Mesenchymal stem cell (in vitro differentiated cells and primary cell): ENCODE measurements around the gene RTN4.
A peak's percentile ranks its signal among the peaks of the same experiment; 100 is the strongest.

ENCODE experiments used
- DNase-seq: peaks from one replicate; pipeline ENCODE4 v3.0.0-alpha.2; 2013
- H2AFZ ChIP-seq: one replicate; pipeline ENCODE4 v1.6.1; 2013; ENCODE audit warnings: low read depth, mild to moderate bottlenecking, control low read depth, inconsistent platforms, low read length, moderate library complexity
- H2AK5ac ChIP-seq: 2 replicates; pipeline ENCODE4 v1.6.1; 2013; ENCODE audit warnings: low read length, moderate library complexity, mild to moderate bottlenecking, inconsistent platforms; ENCODE audit not compliant: severe bottlenecking
- H2BK120ac ChIP-seq: one replicate; pipeline ENCODE4 v1.6.1; 2013; ENCODE audit warnings: low read depth, mild to moderate bottlenecking, inconsistent platforms, low read length, moderate library complexity
- H2BK12ac ChIP-seq, 2 experiments: one replicate each; pipeline ENCODE4 v1.6.1; 2013; ENCODE audit warnings: inconsistent platforms in 2 of 2, low read length in 2 of 2, mild to moderate bottlenecking in 2 of 2, moderate library complexity in 2 of 2, control low read depth in 1 of 2
- H2BK15ac ChIP-seq: one replicate; pipeline ENCODE4 v1.6.1; 2013; ENCODE audit warnings: mild to moderate bottlenecking, low read depth, inconsistent platforms; ENCODE audit not compliant: poor library complexity, severe bottlenecking
- H2BK5ac ChIP-seq: 2 replicates; pipeline ENCODE4 v1.6.1; 2013; ENCODE audit warnings: low read depth, mild to moderate bottlenecking, low read length, control low read depth, inconsistent platforms; ENCODE audit not compliant: poor library complexity, severe bottlenecking
- H3K14ac ChIP-seq, 2 experiments: one replicate each; pipeline ENCODE4 v1.6.1; 2013; ENCODE audit warnings: inconsistent platforms in 2 of 2, low read length in 2 of 2, control low read depth in 1 of 2, mild to moderate bottlenecking in 1 of 2, moderate library complexity in 1 of 2
- H3K18ac ChIP-seq, 2 experiments: one replicate each; pipeline ENCODE4 v1.6.1; 2013; ENCODE audit warnings: inconsistent platforms in 2 of 2, low read length in 2 of 2, control low read depth in 1 of 2, low read depth in 1 of 2, mild to moderate bottlenecking in 1 of 2
- H3K23ac ChIP-seq, 2 experiments: one replicate each; pipeline ENCODE4 v1.6.1; 2013; ENCODE audit warnings: inconsistent platforms in 2 of 2, low read length in 2 of 2, mild to moderate bottlenecking in 2 of 2, moderate library complexity in 2 of 2, control low read depth in 1 of 2
- H3K27ac ChIP-seq: 2 replicates; pipeline ENCODE4 v1.5.1; 2013; ENCODE audit warnings: mild to moderate bottlenecking, moderate library complexity, low read length, control low read depth, inconsistent platforms; ENCODE audit not compliant: poor library complexity, severe bottlenecking
- H3K27me3 ChIP-seq, 2 experiments: 2 replicates each; pipeline versions ENCODE4 v1.6.1 to v1.7.0; 2013; ENCODE audit warnings: low read length in 2 of 2, mild to moderate bottlenecking in 2 of 2, moderate library complexity in 2 of 2, control low read depth in 1 of 2, inconsistent platforms in 1 of 2; ENCODE audit not compliant: control insufficient read depth in 1 of 2, insufficient read depth in 1 of 2
- H3K36me3 ChIP-seq, 2 experiments: 2 replicates each; pipeline versions ENCODE4 v1.6.1 to v1.7.0; 2013; ENCODE audit warnings: low read length in 2 of 2, control low read depth in 1 of 2, inconsistent platforms in 1 of 2, low read depth in 1 of 2, mild to moderate bottlenecking in 1 of 2; ENCODE audit not compliant: insufficient read depth in 2 of 2, control insufficient read depth in 1 of 2
- H3K4ac ChIP-seq, 2 experiments: one replicate each; pipeline ENCODE4 v1.6.1; 2013; ENCODE audit warnings: inconsistent platforms in 2 of 2, low read length in 2 of 2, mild to moderate bottlenecking in 2 of 2, moderate library complexity in 2 of 2, control low read depth in 1 of 2, low read depth in 1 of 2
- H3K4me1 ChIP-seq: 2 replicates; pipeline ENCODE4 v1.6.1; 2013; ENCODE audit warnings: low read depth, low read length, control low read depth; ENCODE audit not compliant: control insufficient read depth, insufficient read depth
- H3K4me2 ChIP-seq: 2 replicates; pipeline ENCODE4 v1.6.1; 2013; ENCODE audit warnings: low read length, mild to moderate bottlenecking, inconsistent platforms; ENCODE audit not compliant: poor library complexity, severe bottlenecking
- H3K4me3 ChIP-seq, 2 experiments: 2 replicates each; pipeline versions ENCODE4 v1.5.1 to v1.7.0; 2013; ENCODE audit warnings: low read length in 2 of 2, mild to moderate bottlenecking in 2 of 2, control low read depth in 1 of 2, low read depth in 1 of 2; ENCODE audit not compliant: insufficient read depth in 1 of 2
- H3K79me1 ChIP-seq: replicated peaks from 2 replicates; pipeline ENCODE4 v1.6.1; 2013; ENCODE audit warnings: mild to moderate bottlenecking, control low read depth, low read length, inconsistent platforms; ENCODE audit not compliant: poor library complexity, severe bottlenecking
- H3K9ac ChIP-seq: 2 replicates; pipeline ENCODE4 v1.7.0; 2013; ENCODE audit warnings: mild to moderate bottlenecking, low read length, moderate library complexity
- H3K9me3 ChIP-seq: 2 replicates; pipeline ENCODE4 v1.7.0; 2013; ENCODE audit warnings: mild to moderate bottlenecking, low read length; ENCODE audit not compliant: control insufficient read depth
- H4K8ac ChIP-seq: one replicate; pipeline ENCODE4 v1.6.1; 2013; ENCODE audit warnings: inconsistent platforms, mild to moderate bottlenecking, low read length, moderate library complexity
- H4K91ac ChIP-seq: one replicate; pipeline ENCODE4 v1.6.1; 2013; ENCODE audit warnings: mild to moderate bottlenecking, low read length, inconsistent platforms
- WGBS: methylation state at CpG from one replicate; pipeline ENCODE4 v1.1.7; 2013; ENCODE audit warnings: mixed read lengths; 5-methylcytosine and 5-hydroxymethylcytosine counted together

Gene RTN4

GRCh38 chr2:55073000-55073983, 23.0 kb upstream of the RTN4 start:
- DNase-seq = no peak
- no peaks in the 10 kb centered on the region for H3K27me3 ChIP-seq
- H2BK15ac ChIP-seq = no peak overlapping the region
- no peak overlapping the region for H3K27ac ChIP-seq
- H2BK12ac ChIP-seq = peak overlapping the region in 1 of 2 experiments; percentile 45
- no peak overlapping the region for H3K4me2 ChIP-seq
- no peaks in the 10 kb centered on the region for H3K79me1 ChIP-seq
- H3K14ac ChIP-seq = no peak overlapping the region
- H3K18ac ChIP-seq = no peak overlapping the region
- no peak overlapping the region for H4K8ac ChIP-seq
- H4K91ac ChIP-seq = no peak overlapping the region
- no peak overlapping the region for H3K4ac ChIP-seq
- no peak overlapping the region for H3K9ac ChIP-seq
- H2AFZ ChIP-seq = no peak overlapping the region
- no peak overlapping the region for H2BK5ac ChIP-seq
- no peaks in the 10 kb centered on the region for H3K36me3 ChIP-seq
- WGBS = 96% methylated on average over 6 of the region's 6 CpGs
- H3K23ac ChIP-seq = no peak overlapping the region
- no peaks in the 10 kb centered on the region for H3K9me3 ChIP-seq
- no peak overlapping the region for H2BK120ac ChIP-seq
- H3K4me1 ChIP-seq = no peaks in the 10 kb centered on the region
- H3K4me3 ChIP-seq = no peak overlapping the region
- H2AK5ac ChIP-seq = no peak overlapping the region

GRCh38 chr2:55063713-55064323, 13.6 kb upstream of the RTN4 start:
- Histone ChIP-seq H3K4me2 (no peak overlapping the region), H4K8ac (no peak overlapping the region), H2AFZ (no peak overlapping the region), H3K36me3 (no peaks in the 10 kb centered on the region), H2BK15ac (no peak overlapping the region), H2BK5ac (no peak overlapping the region), H2BK12ac (no peak overlapping the region), H3K14ac (no peak overlapping the region), H2BK120ac (no peak overlapping the region), H3K4me1 (no peaks in the 10 kb centered on the region), H3K18ac (no peak overlapping the region), H3K4me3 (no peak overlapping the region), H3K9me3 (no peaks in the 10 kb centered on the region), H4K91ac (no peak overlapping the region), H2AK5ac (no peak overlapping the region), H3K79me1 (no peaks in the 10 kb centered on the region), H3K4ac (no peak overlapping the region), H3K27me3 (no peaks in the 10 kb centered on the region), H3K9ac (no peak overlapping the region), H3K27ac (no peak overlapping the region), H3K23ac (no peak overlapping the region)
- DNase-seq = no peak
- 95% methylated on average over 6 of the region's 6 CpGs for WGBS

GRCh38 chr2:55063226-55063625, 13.0 kb upstream of the RTN4 start:
- DNase-seq = no peak
- no peak overlapping the region for H2BK15ac ChIP-seq
- H3K27me3 ChIP-seq = no peaks in the 10 kb centered on the region
- no peak overlapping the region for H3K27ac ChIP-seq
- H2BK120ac ChIP-seq = no peak overlapping the region
- H3K4me3 ChIP-seq = no peak overlapping the region
- no peak overlapping the region for H3K4ac ChIP-seq
- H2AFZ ChIP-seq = no peak overlapping the region
- no peak overlapping the region for H3K9ac ChIP-seq
- no peak overlapping the region for H3K23ac ChIP-seq
- no peaks in the 10 kb centered on the region for H3K79me1 ChIP-seq
- H3K18ac ChIP-seq = no peak overlapping the region
- no peak overlapping the region for H3K4me2 ChIP-seq
- no peak overlapping the region for H4K8ac ChIP-seq
- H2AK5ac ChIP-seq = no peak overlapping the region
- no peak overlapping the region for H3K14ac ChIP-seq
- WGBS = 90% methylated on average over 6 of the region's 6 CpGs
- H3K36me3 ChIP-seq = no peaks in the 10 kb centered on the region
- H3K4me1 ChIP-seq = no peaks in the 10 kb centered on the region
- H2BK12ac ChIP-seq = no peak overlapping the region
- H2BK5ac ChIP-seq = no peak overlapping the region
- no peak overlapping the region for H4K91ac ChIP-seq
- H3K9me3 ChIP-seq = no peaks in the 10 kb centered on the region

GRCh38 chr2:55062754-55063153, 12.5 kb upstream of the RTN4 start:
- Histone ChIP-seq H3K27ac (no peak overlapping the region), H3K4me1 (no peaks in the 10 kb centered on the region), H2BK120ac (no peak overlapping the region), H4K91ac (no peak overlapping the region), H3K9me3 (no peaks in the 10 kb centered on the region), H2AK5ac (no peak overlapping the region), H2BK5ac (no peak overlapping the region), H3K14ac (no peak overlapping the region), H3K4me3 (no peak overlapping the region), H2BK12ac (no peak overlapping the region), H3K79me1 (no peaks in the 10 kb centered on the region), H2AFZ (no peak overlapping the region), H3K18ac (no peak overlapping the region), H4K8ac (no peak overlapping the region), H3K9ac (no peak overlapping the region), H3K36me3 (no peaks in the 10 kb centered on the region), H2BK15ac (no peak overlapping the region), H3K4ac (no peak overlapping the region), H3K4me2 (no peak overlapping the region), H3K23ac (no peak overlapping the region), H3K27me3 (no peaks in the 10 kb centered on the region)
- no CpG with 5 or more reads among the region's 1 CpG for WGBS
- no peak for DNase-seq
